PFSK-1 (cell line): ENCODE measurements around the gene H6PD.

Source experiments
- FOXP2 ChIP-seq: optimal IDR thresholded peaks from 2 replicates; pipeline ENCODE3; 2011; ENCODE audit warnings: borderline replicate concordance, control low read depth, inconsistent platforms; ENCODE audit not compliant: insufficient read depth; ENCODE audit errors: extremely low read length, extremely low read depth
- POLR2AphosphoS5 ChIP-seq: IDR thresholded peaks from 2 replicates; pipeline ENCODE4 v1.6.1; 2012; ENCODE audit warnings: low read depth, mild to moderate bottlenecking, control low read depth, low read length, moderate library complexity
- REST ChIP-seq, 2 experiments: IDR thresholded peaks; 2 replicates each; pipeline versions ENCODE4 v1.6.1 to v1.8.0; 2011 to 2012; ENCODE audit warnings: low read depth in 2 of 2, low read length in 2 of 2, control low read depth in 1 of 2, inconsistent platforms in 1 of 2, mild to moderate bottlenecking in 1 of 2, moderate library complexity in 1 of 2; ENCODE audit not compliant: insufficient read depth in 1 of 2
- SIN3A ChIP-seq: IDR thresholded peaks from 2 replicates; pipeline ENCODE4 v1.6.1; 2012; ENCODE audit warnings: mild to moderate bottlenecking, low read length, moderate library complexity, borderline replicate concordance; ENCODE audit not compliant: insufficient read depth
- TAF1 ChIP-seq: IDR thresholded peaks from 2 replicates; pipeline ENCODE4 v1.6.1; 2012; ENCODE audit warnings: low read length, control low read depth, borderline replicate concordance; ENCODE audit not compliant: insufficient read depth

The H6PD gene

DNA sequence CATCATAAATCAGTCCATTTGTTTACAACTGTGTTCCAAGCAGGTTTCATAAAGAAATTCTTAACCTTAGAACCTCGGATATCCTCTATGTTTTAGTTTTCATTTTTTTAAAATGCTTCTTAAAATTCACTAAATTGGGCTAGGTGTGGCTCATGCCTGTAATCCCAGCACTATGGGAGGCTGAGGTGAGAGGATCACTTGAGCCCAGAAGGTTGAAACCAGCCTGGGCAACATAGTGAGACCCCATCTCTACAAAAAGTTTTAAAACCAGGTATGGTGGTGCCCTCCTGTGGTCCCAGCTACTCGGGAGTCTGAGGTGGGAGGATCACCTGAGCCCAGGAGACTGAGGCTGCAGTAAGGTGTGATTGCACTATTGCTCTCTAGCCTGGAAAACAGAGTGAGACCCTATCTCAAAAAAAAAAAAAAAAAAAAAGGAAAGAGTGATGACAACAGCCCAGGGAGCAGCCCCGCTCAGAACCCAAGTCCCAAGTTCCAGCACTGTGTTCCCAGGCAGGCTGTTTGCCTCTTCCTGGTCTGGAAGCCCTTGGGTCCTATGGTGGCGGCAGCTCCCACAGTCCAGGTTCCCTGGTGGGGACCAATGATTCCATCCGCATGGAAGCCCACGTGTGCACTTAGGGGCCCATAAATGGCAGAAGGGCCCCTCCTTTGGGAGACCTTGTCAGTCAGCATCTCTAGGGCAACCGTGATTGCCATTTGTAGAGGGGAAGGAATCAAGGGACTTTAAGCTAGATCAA, 33.4 kb downstream of the H6PD start:
- no peak for TF ChIP-seq TAF1

DNA sequence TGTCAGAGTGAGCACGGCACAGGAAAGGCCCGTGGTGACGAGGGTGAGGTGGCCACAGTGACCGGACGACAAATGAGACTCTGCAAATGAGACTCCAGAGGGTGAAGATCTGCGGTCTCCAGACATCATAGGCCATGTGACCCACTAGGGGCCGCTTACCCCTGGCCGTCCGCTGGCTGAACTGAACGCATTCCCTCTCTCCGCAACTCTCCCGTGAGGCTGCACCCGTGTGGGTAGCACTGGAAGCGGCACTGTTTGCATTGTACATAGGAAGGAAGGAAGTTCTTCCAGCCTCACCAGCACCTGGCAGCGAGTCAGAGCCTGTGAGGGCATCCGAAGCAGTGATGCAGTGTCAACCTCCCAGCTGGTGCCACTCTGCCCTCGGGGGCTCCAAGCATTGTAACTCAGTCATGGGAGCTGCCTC, 34.5 kb downstream of the H6PD start:
- no peak for TF ChIP-seq POLR2AphosphoS5
- TF ChIP-seq FOXP2 = no peak
- no peak for TF ChIP-seq REST (IDR thresholded peaks at IDR 0.05; ENCODE audit: insufficient read depth in 1 of 2, low read depth in 2 of 2, low read length in 2 of 2)
- TF ChIP-seq SIN3A = no peak
- no peak for TF ChIP-seq TAF1

GRCh38 chr1:9269721-9270120, 35.1 kb downstream of the H6PD start:
- no peak for TF ChIP-seq REST (IDR thresholded peaks at IDR 0.05; ENCODE audit: insufficient read depth in 1 of 2, low read depth in 2 of 2, low read length in 2 of 2)
- no peak for TF ChIP-seq FOXP2
- no peak for TF ChIP-seq SIN3A
- TF ChIP-seq TAF1 = no peak
- no peak for TF ChIP-seq POLR2AphosphoS5

- TF ChIP-seq REST (IDR thresholded peaks at IDR 0.05; ENCODE audit: insufficient read depth in 1 of 2, low read depth in 2 of 2, low read length in 2 of 2) (no peak), TAF1 (no peak), FOXP2 (no peak), SIN3A (no peak), POLR2AphosphoS5 (no peak)
Observed at GRCh38 chr1:9270290-9270883, 35.8 kb downstream of the H6PD start.

- TF ChIP-seq FOXP2 (no peak), REST (IDR thresholded peaks at IDR 0.05; ENCODE audit: insufficient read depth in 1 of 2, low read depth in 2 of 2, low read length in 2 of 2) (no peak), TAF1 (no peak), POLR2AphosphoS5 (no peak), SIN3A (no peak)
Observed at GRCh38 chr1:9271283-9271682, 36.7 kb downstream of the H6PD start.
